ENCODE results near the gene DIO3. TPM values are rescaled to one million over a fixed set of nuclear protein-coding genes. Genes with fewer than 3 reads are reported as not detected.

DIO3 gene
- total RNA-seq, 2 experiments from 2014 or later, result not detected

DNA sequence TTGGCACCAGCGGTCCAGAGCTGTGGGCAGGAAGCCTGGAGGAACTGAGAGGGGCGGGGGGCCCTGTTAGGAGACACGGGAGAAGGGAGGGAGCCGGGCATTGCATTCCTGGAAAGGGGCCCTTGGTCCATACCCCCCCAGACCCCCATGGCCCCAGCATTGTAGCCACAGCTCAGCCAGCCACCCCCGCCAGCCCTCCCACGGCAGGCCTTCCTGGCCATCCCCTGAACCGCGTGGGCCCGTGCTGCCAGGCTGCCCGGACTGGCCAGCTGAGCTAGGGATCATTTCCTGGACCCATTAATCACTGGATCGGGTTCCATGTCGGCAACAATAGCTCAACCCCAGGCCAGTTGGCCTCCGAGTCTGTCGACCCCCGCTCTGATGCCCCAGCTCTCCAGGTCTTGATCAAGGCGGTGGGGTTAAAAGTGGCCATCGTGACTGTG, 39.8 kb upstream of the DIO3 start:
- no peaks in the 10 kb centered on the region for H4K20me1 ChIP-seq (ENCODE audit: insufficient read depth, low read length)
- TF ChIP-seq, protein P1, sequence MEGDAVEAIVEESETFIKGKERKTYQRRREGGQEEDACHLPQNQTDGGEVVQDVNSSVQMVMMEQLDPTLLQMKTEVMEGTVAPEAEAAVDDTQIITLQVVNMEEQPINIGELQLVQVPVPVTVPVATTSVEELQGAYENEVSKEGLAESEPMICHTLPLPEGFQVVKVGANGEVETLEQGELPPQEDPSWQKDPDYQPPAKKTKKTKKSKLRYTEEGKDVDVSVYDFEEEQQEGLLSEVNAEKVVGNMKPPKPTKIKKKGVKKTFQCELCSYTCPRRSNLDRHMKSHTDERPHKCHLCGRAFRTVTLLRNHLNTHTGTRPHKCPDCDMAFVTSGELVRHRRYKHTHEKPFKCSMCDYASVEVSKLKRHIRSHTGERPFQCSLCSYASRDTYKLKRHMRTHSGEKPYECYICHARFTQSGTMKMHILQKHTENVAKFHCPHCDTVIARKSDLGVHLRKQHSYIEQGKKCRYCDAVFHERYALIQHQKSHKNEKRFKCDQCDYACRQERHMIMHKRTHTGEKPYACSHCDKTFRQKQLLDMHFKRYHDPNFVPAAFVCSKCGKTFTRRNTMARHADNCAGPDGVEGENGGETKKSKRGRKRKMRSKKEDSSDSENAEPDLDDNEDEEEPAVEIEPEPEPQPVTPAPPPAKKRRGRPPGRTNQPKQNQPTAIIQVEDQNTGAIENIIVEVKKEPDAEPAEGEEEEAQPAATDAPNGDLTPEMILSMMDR (conservative IDR thresholded peaks at IDR 0.05; ENCODE audit: low read length), result no peak
- no peak for TF ChIP-seq EZH2phosphoT487 (IDR thresholded peaks at IDR 0.05; ENCODE audit: borderline replicate concordance, low read depth, low read length)
- H3K4me3 ChIP-seq (ENCODE audit: low read depth, low read length, poor library complexity, severe bottlenecking), result no peak overlapping the region
- ChIA-PET POLR2A (no interaction called here), CTCF (ENCODE audit: unreplicated experiment) (no interaction called here)
- no TSS peak for BruUV-seq (replicated peaks)
- intact Hi-C loops (cut with micrococcal nuclease; ENCODE audit: unreplicated experiment), result no loop called here
- no peak for DNase-seq (ENCODE audit: low spot score)
- no peaks in the 10 kb centered on the region for H3K4me1 ChIP-seq (ENCODE audit: insufficient read depth, low read length, poor library complexity, severe bottlenecking)
- H2AFZ ChIP-seq (ENCODE audit: low read length), result no peak overlapping the region
- H3K9me3 ChIP-seq (ENCODE audit: low read length), result no peaks in the 10 kb centered on the region
- H3K4me2 ChIP-seq (ENCODE audit: low read length), result no peak overlapping the region
- no peak overlapping the region for H3K27ac ChIP-seq (ENCODE audit: low read depth, low read length, poor library complexity, severe bottlenecking)
- no peaks in the 10 kb centered on the region for H3K36me3 ChIP-seq (ENCODE audit: insufficient read depth, low read length)
- H3K9me2 ChIP-seq (ENCODE audit: insufficient read depth, low read length), result no peaks in the 10 kb centered on the region
- H3K79me2 ChIP-seq (ENCODE audit: insufficient read depth, low read depth, low read length), result no peaks in the 10 kb centered on the region

DNA sequence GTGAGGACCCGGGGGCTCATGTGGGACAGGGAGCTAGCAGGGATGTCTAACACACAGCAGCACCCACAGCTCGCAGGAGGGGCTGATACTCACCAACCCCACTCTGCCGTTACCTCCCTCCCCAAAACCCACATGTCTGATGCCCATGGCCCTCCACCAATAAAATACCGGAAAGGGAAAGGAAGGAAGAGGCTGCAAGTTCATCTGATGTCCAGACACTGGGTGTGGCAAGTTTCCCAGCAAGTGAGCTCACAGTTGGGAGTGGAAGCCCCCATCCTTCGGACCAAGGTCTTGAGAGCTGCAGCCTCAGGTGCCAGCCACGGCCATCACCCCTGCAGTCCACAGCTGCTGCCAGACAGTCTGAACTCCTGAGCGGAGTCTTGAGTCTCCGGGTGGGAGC, 39.3 kb upstream of the DIO3 start:
- intact Hi-C loops (cut with micrococcal nuclease; ENCODE audit: unreplicated experiment), result no loop called here
- H3K79me2 ChIP-seq (ENCODE audit: insufficient read depth, low read depth, low read length), result no peaks in the 10 kb centered on the region
- no peaks in the 10 kb centered on the region for H3K9me2 ChIP-seq (ENCODE audit: insufficient read depth, low read length)
- no peak overlapping the region for H2AFZ ChIP-seq (ENCODE audit: low read length)
- H3K4me3 ChIP-seq (ENCODE audit: low read depth, low read length, poor library complexity, severe bottlenecking), result no peak overlapping the region
- ChIA-PET CTCF (ENCODE audit: unreplicated experiment) (no interaction called here), POLR2A (no interaction called here)
- H3K36me3 ChIP-seq (ENCODE audit: insufficient read depth, low read length), result no peaks in the 10 kb centered on the region
- no peak for TF ChIP-seq EZH2phosphoT487 (IDR thresholded peaks at IDR 0.05; ENCODE audit: borderline replicate concordance, low read depth, low read length)
- TF ChIP-seq, protein P1 (conservative IDR thresholded peaks at IDR 0.05; ENCODE audit: low read length), result no peak
- H4K20me1 ChIP-seq (ENCODE audit: insufficient read depth, low read length), result no peaks in the 10 kb centered on the region
- no peaks in the 10 kb centered on the region for H3K4me1 ChIP-seq (ENCODE audit: insufficient read depth, low read length, poor library complexity, severe bottlenecking)
- no TSS peak for BruUV-seq (replicated peaks)
- no peaks in the 10 kb centered on the region for H3K9me3 ChIP-seq (ENCODE audit: low read length)
- no peak overlapping the region for H3K4me2 ChIP-seq (ENCODE audit: low read length)
- DNase-seq (ENCODE audit: low spot score), result no peak
- no peak overlapping the region for H3K27ac ChIP-seq (ENCODE audit: low read depth, low read length, poor library complexity, severe bottlenecking)

DNA sequence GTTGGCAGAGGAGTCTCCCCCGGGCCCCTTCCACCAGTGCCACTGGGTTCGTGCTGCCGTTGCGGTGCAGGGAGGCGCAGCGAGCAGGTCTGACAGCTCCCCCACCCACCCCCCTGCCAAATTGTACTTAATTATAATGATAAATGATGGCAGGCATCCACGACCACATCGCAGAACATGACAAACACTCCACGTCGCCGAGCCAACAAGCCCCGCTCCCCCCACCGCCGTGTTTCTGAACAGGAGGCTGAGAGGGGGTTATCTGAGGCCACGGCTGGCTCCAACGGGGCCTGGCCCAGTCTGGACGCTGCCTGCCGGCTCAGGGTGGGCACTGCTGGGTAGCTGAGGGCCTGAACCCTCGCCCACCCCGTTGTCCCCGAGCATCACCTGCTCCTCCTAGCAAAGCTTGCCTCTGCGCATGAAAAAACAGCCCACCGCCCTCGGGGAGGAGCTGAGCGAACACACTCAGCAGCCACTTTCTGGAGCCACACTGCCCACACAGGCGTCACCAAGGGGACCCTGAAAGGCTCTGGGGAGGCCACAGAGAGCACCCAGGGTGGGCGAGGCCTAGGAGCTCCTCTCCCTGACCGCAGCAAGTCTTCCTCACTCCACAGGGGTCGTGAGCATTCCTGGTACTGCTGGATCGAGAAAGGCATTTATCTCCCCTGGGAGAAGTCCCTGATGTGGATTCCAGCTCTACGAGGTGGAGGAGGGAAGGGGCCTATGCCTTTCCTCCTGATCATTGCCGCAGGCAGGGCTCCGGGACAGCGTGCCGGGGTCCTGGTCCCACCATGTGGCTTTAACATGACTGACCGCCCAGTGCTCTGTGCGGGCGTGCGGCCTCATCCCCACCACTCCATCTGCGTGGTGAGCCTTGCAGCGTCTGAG, 35.4 kb upstream of the DIO3 start:
- Histone ChIP-seq H3K9me3 (ENCODE audit: low read length) (no peaks in the 10 kb centered on the region), H3K4me1 (ENCODE audit: insufficient read depth, low read length, poor library complexity, severe bottlenecking) (peaks cover 8% of the 10 kb centered on the region), H3K4me3 (ENCODE audit: low read depth, low read length, poor library complexity, severe bottlenecking) (no peak overlapping the region), H3K4me2 (ENCODE audit: low read length) (no peak overlapping the region), H3K36me3 (ENCODE audit: insufficient read depth, low read length) (no peaks in the 10 kb centered on the region), H4K20me1 (ENCODE audit: insufficient read depth, low read length) (no peaks in the 10 kb centered on the region), H3K79me2 (ENCODE audit: insufficient read depth, low read depth, low read length) (no peaks in the 10 kb centered on the region), H3K27ac (ENCODE audit: low read depth, low read length, poor library complexity, severe bottlenecking) (no peak overlapping the region), H2AFZ (ENCODE audit: low read length) (no peak overlapping the region), H3K9me2 (ENCODE audit: insufficient read depth, low read length) (no peaks in the 10 kb centered on the region)
- TF ChIP-seq, protein P1 (conservative IDR thresholded peaks at IDR 0.05; ENCODE audit: low read length), result no peak
- TF ChIP-seq EZH2phosphoT487 (IDR thresholded peaks at IDR 0.05; ENCODE audit: borderline replicate concordance, low read depth, low read length), result no peak
- ChIA-PET POLR2A (no interaction called here), CTCF (ENCODE audit: unreplicated experiment) (no interaction called here)
- DNase-seq (ENCODE audit: low spot score), result no peak
- BruUV-seq (replicated peaks), result no TSS peak
- intact Hi-C loops (cut with micrococcal nuclease; ENCODE audit: unreplicated experiment), result no loop called here
